ENCODE results near the gene TRIM72.

DNA sequence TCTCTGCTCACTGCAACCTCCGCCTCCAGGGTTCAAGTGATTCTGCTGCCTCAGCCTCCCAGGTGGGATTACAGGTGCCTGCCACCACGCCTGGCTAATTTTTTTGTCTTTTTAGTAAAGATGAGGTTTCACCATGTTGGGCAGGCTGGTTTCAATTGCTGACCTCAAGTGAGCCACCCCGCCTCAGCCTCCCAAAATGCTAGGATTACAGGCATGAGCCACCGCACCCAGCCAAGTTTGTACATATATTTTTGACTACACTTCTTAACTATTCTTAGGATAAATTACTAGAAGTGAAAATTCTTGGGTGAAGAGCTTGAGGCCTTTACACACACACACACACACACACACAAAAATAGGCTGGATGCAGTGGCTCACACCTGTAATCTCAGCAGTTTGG lies 44.4 kb downstream of the TRIM72 start:
- no peak for TF ChIP-seq POLR2A (IDR thresholded peaks at IDR 0.05)
- TF ChIP-seq, protein P1, sequence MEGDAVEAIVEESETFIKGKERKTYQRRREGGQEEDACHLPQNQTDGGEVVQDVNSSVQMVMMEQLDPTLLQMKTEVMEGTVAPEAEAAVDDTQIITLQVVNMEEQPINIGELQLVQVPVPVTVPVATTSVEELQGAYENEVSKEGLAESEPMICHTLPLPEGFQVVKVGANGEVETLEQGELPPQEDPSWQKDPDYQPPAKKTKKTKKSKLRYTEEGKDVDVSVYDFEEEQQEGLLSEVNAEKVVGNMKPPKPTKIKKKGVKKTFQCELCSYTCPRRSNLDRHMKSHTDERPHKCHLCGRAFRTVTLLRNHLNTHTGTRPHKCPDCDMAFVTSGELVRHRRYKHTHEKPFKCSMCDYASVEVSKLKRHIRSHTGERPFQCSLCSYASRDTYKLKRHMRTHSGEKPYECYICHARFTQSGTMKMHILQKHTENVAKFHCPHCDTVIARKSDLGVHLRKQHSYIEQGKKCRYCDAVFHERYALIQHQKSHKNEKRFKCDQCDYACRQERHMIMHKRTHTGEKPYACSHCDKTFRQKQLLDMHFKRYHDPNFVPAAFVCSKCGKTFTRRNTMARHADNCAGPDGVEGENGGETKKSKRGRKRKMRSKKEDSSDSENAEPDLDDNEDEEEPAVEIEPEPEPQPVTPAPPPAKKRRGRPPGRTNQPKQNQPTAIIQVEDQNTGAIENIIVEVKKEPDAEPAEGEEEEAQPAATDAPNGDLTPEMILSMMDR (IDR thresholded peaks at IDR 0.05) = no peak
